Endothelial cell of umbilical vein (primary cell): ENCODE results near the gene GRAMD1B. TPM values are rescaled to one million over a fixed set of nuclear protein-coding genes. Genes with fewer than 3 reads are reported as not detected.
A peak's percentile ranks its signal among the peaks of the same experiment; 100 is the strongest.

Experiments used
- BruUV-seq: library from RNA; stranded (reverse); fragments of 400-500 nt; replicated peaks from 2 replicates; lab custom pipeline; 2021; lab: Mats Ljungman, UMichigan
- CTCF ChIA-PET: fragments of 300-600, 350-600 bp; sonication (Branson Sonifier 250); formaldehyde crosslinking; loops from one replicate; lab custom pipeline; 2021; ENCODE audit warnings: antibody characterized with exemption, inconsistent platforms; lab: Charles Lee
- POLR2A ChIA-PET: fragments of 300-600, 350-600 bp; sonication (Branson Sonifier 250); formaldehyde crosslinking; loops from one replicate; lab custom pipeline; 2021; ENCODE audit warnings: antibody characterized with exemption, inconsistent platforms; lab: Charles Lee
- DNase-seq: peaks from one replicate; pipeline ENCODE4 v3.0.0-alpha.2; 2011; ENCODE audit warnings: low read depth, low spot score
- FAIRE-seq: peaks from 2 replicates; lab custom pipeline; 2011; peaks lifted over from hg19 to GRCh38; lab: Jason Lieb, UNC
- H2AFZ ChIP-seq: 2 replicates; pipeline ENCODE4 v1.6.0; 2012; ENCODE audit warnings: low read depth, low read length, control low read depth, inconsistent platforms
- H3K27ac ChIP-seq: 2 replicates; pipeline ENCODE4 v1.5.1; 2011; ENCODE audit warnings: low read depth, mild to moderate bottlenecking, control low read depth, low read length, moderate library complexity; ENCODE audit not compliant: insufficient read depth
- H3K27me3 ChIP-seq, 2 experiments: 2 replicates each; pipeline versions ENCODE4 v1.6.0 to v1.6.1; 2011; ENCODE audit warnings: low read length in 2 of 2, mixed read lengths in 1 of 2; ENCODE audit not compliant: control insufficient read depth in 2 of 2, insufficient read depth in 2 of 2
- H3K36me3 ChIP-seq, 2 experiments: 2 replicates in 1 of 2; 3 replicates in 1 of 2; pipeline ENCODE4 v1.5.1; 2011; ENCODE audit warnings: low read length in 2 of 2, mild to moderate bottlenecking in 1 of 2, moderate library complexity in 1 of 2; ENCODE audit not compliant: control insufficient read depth in 2 of 2, insufficient read depth in 2 of 2; ENCODE audit errors: extremely low read depth in 1 of 2
- H3K4me1 ChIP-seq: 3 replicates; pipeline ENCODE4 v1.5.1; 2011; ENCODE audit warnings: mild to moderate bottlenecking, low read length; ENCODE audit not compliant: control insufficient read depth, insufficient read depth; ENCODE audit errors: extremely low read depth
- H3K4me2 ChIP-seq: 2 replicates; pipeline ENCODE4 v1.6.1; 2011; ENCODE audit warnings: low read length, control low read depth, mixed read lengths; ENCODE audit not compliant: insufficient read depth
- H3K4me3 ChIP-seq, 3 experiments: fragments of 200-600 bp in 1 of 3; sonication (generic), shearing (Covaris generic) in 1 of 3; replicated peaks in 1 of 3; 2 replicates each; pipeline ENCODE4 v1.5.1; 2011 to 2016; ENCODE audit warnings: control low read depth in 3 of 3, low read length in 3 of 3, mild to moderate bottlenecking in 2 of 3, inconsistent platforms in 1 of 3, low read depth in 1 of 3, moderate library complexity in 1 of 3; ENCODE audit not compliant: insufficient read depth in 1 of 3
- H3K79me2 ChIP-seq: 2 replicates; pipeline ENCODE4 v1.6.0; 2012; ENCODE audit warnings: low read length, inconsistent platforms; ENCODE audit not compliant: control insufficient read depth, insufficient read depth
- H3K9ac ChIP-seq: replicated peaks from 2 replicates; pipeline ENCODE3; 2011; ENCODE audit warnings: low read length, control low read depth; ENCODE audit not compliant: insufficient read depth; ENCODE audit errors: extremely low read depth
- H3K9me1 ChIP-seq: replicated peaks from 3 replicates; pipeline ENCODE4 v1.6.0; 2011; ENCODE audit warnings: mild to moderate bottlenecking, low read length; ENCODE audit not compliant: control insufficient read depth, insufficient read depth; ENCODE audit errors: extremely low read depth
- H3K9me3 ChIP-seq: replicated peaks from 2 replicates; pipeline ENCODE4 v1.5.1; 2012; ENCODE audit warnings: low read length, inconsistent platforms; ENCODE audit not compliant: control insufficient read depth, insufficient read depth
- H4K20me1 ChIP-seq: replicated peaks from 2 replicates; pipeline ENCODE3; 2011; ENCODE audit warnings: mild to moderate bottlenecking, low read length; ENCODE audit not compliant: control insufficient read depth, insufficient read depth; ENCODE audit errors: extremely low read depth
- EZH2 ChIP-seq: IDR thresholded peaks from 2 replicates; pipeline ENCODE4 v1.6.1; 2012; ENCODE audit warnings: borderline replicate concordance, low read depth, mild to moderate bottlenecking, moderate library complexity, low read length, inconsistent platforms; ENCODE audit not compliant: severe bottlenecking
- FOS ChIP-seq: IDR thresholded peaks from 2 replicates; pipeline ENCODE4 v1.6.1; 2011; ENCODE audit warnings: mild to moderate bottlenecking, low read length, moderate library complexity, borderline replicate concordance; ENCODE audit not compliant: insufficient read depth
- GATA2 ChIP-seq: IDR thresholded peaks from 2 replicates; pipeline ENCODE4 v1.7.0; 2011; ENCODE audit warnings: low read depth, mild to moderate bottlenecking, moderate library complexity, mixed read lengths, low read length; ENCODE audit not compliant: insufficient read length, insufficient read depth
- JUN ChIP-seq: IDR thresholded peaks from 2 replicates; pipeline ENCODE4 v1.6.1; 2011; ENCODE audit warnings: borderline replicate concordance, low read depth; ENCODE audit not compliant: insufficient read length, insufficient read depth
- MYC ChIP-seq: IDR thresholded peaks from one replicate; pipeline ENCODE4 v1.6.1; 2011; ENCODE audit warnings: mild to moderate bottlenecking, low read depth, low read length
- POLR2A ChIP-seq: IDR thresholded peaks from 2 replicates; pipeline ENCODE4 v1.6.1; 2012; ENCODE audit warnings: low read depth, mild to moderate bottlenecking, control low read depth, low read length
- POLR2AphosphoS5 ChIP-seq: IDR thresholded peaks from 2 replicates; pipeline ENCODE4 v1.6.1; 2012; ENCODE audit warnings: low read depth, mild to moderate bottlenecking, control low read depth, low read length, moderate library complexity; ENCODE audit not compliant: insufficient read depth
- dilution Hi-C: fragments of 300-500 bp; cut with MboI; formaldehyde crosslinking; loops from one replicate; pipeline ENCODE4 v1.15.0; 2019; ENCODE audit warnings: low sequenced_read_pairs; ENCODE audit not compliant: extremely low pct_ligation_motif_present
- intact Hi-C: fragments of 100-400 bp; cut with micrococcal nuclease; formaldehyde crosslinking; loops from one replicate; pipeline ENCODE4 v1.10.0; 2022
- polyA plus RNA-seq, 4 experiments: library from polyadenylated mRNA; depleted of rRNA in 3 of 4; stranded (reverse) in 3 of 4; unstranded in 1 of 4; fragments of >200 nt; gene quantifications; 2 replicates each; pipeline versions ENCODE4 v1.2.1 to v1.2.3, GENCODE V29; 2011 to 2012; ENCODE audit warnings: missing spikeins in 1 of 4
- total RNA-seq: library from RNA; stranded (reverse); gene quantifications from 2 replicates; pipeline ENCODE4 v1.2.3, GENCODE V29; 2021
- TF ChIP-seq, protein P1 (sequence below): IDR thresholded peaks from 2 replicates; pipeline ENCODE4 v1.6.1; 2011; ENCODE audit not compliant: insufficient read depth, insufficient read length
- TF ChIP-seq, protein P2 (sequence below), 2 donors: IDR thresholded peaks; 1 replicate in 1 of 2; 2 replicates in 1 of 2; pipeline ENCODE4 v1.5.1; 2011; ENCODE audit warnings: low read length in 2 of 2, mild to moderate bottlenecking in 2 of 2, moderate library complexity in 2 of 2, control low read depth in 1 of 2, inconsistent platforms in 1 of 2, low read depth in 1 of 2; ENCODE audit not compliant: insufficient read depth in 1 of 2; ENCODE audit errors: extremely low read depth in 1 of 2

The GRAMD1B gene
- total and polyA plus RNA-seq, 2 donors (not counting 3 experiments of a cell fraction or from before 2014, with no cell fraction given), result 5.1 to 11.1 TPM

GRCh38 chr11:123454060-123454651 lies 24.1 kb downstream of the GRAMD1B start:
- no peak overlapping the region for H3K9ac ChIP-seq
- H3K79me2 ChIP-seq, result no peaks in the 10 kb centered on the region
- dilution Hi-C loops, result no loop called here
- no TSS peak for BruUV-seq
- H3K36me3 ChIP-seq, result no peaks in the 10 kb centered on the region
- no peak for TF ChIP-seq JUN
- TF ChIP-seq GATA2, result peak; percentile 70
- no peak for TF ChIP-seq MYC
- TF ChIP-seq, protein P1, sequence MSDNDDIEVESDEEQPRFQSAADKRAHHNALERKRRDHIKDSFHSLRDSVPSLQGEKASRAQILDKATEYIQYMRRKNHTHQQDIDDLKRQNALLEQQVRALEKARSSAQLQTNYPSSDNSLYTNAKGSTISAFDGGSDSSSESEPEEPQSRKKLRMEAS, result no peak
- POLR2A ChIA-PET, result no interaction called here
- no peaks in the 10 kb centered on the region for H3K9me3 ChIP-seq
- DNase-seq (peak; percentile 26), FAIRE-seq (peak; percentile 71)
- no peaks in the 10 kb centered on the region for H4K20me1 ChIP-seq
- intact Hi-C loops, result loop anchor here (1.0 kb wide), 1 partner anchor 20 kb away; no protein-coding TSS in a partner anchor
- no peaks in the 10 kb centered on the region for H3K9me1 ChIP-seq
- no peaks in the 10 kb centered on the region for H3K27me3 ChIP-seq
- H3K4me3 ChIP-seq, result no peak overlapping the region
- peak overlapping the region; percentile 9 for H3K27ac ChIP-seq
- CTCF ChIA-PET, result interaction anchor here (0.8 to 2.3 kb wide), 5 partner anchors 15 to 153 kb away, joined by 3 to 13 read pairs (median 4); no protein-coding TSS in a partner anchor
- H3K4me2 ChIP-seq, result peak overlapping the region; percentile 1
- no peak overlapping the region for H2AFZ ChIP-seq
- peaks cover 15% of the 10 kb centered on the region for H3K4me1 ChIP-seq

DNA sequence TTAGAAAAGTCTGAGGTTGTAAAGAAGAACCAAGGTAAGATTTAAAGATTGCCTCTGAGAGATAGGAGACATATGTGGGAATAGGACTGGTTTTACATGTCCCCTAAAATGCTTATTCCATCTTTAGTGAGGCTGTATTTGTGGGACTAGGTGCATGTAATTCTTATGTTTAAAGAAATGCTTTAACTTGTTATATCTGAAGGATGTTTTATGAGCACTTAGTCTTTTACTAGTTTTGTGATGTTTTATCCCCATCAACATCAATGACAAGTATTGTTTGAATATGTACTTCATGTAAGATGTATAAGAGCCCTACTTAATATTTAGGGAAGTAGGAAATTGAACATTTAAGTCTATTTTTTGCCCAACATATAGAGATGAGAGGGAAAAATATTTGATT lies 24.7 kb downstream of the GRAMD1B start:
- H3K9ac ChIP-seq, result no peak overlapping the region
- H3K27ac ChIP-seq, result peak overlapping the region; percentile 9
- no peaks in the 10 kb centered on the region for H3K9me1 ChIP-seq
- no peak overlapping the region for H2AFZ ChIP-seq
- H3K9me3 ChIP-seq, result no peaks in the 10 kb centered on the region
- no TSS peak for BruUV-seq
- no peaks in the 10 kb centered on the region for H3K27me3 ChIP-seq
- TF ChIP-seq MYC (no peak), JUN (no peak), FOS (no peak), POLR2A (no peak), GATA2 (no peak), EZH2 (no peak), POLR2AphosphoS5 (no peak)
- TF ChIP-seq, protein P1, result no peak
- TF ChIP-seq, protein P2, sequence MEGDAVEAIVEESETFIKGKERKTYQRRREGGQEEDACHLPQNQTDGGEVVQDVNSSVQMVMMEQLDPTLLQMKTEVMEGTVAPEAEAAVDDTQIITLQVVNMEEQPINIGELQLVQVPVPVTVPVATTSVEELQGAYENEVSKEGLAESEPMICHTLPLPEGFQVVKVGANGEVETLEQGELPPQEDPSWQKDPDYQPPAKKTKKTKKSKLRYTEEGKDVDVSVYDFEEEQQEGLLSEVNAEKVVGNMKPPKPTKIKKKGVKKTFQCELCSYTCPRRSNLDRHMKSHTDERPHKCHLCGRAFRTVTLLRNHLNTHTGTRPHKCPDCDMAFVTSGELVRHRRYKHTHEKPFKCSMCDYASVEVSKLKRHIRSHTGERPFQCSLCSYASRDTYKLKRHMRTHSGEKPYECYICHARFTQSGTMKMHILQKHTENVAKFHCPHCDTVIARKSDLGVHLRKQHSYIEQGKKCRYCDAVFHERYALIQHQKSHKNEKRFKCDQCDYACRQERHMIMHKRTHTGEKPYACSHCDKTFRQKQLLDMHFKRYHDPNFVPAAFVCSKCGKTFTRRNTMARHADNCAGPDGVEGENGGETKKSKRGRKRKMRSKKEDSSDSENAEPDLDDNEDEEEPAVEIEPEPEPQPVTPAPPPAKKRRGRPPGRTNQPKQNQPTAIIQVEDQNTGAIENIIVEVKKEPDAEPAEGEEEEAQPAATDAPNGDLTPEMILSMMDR (IDR thresholded peaks at IDR 0.05; ENCODE audit: extremely low read depth in 1 of 2, insufficient read depth in 1 of 2, low read depth in 1 of 2, low read length in 2 of 2), result no peak
- H3K36me3 ChIP-seq, result no peaks in the 10 kb centered on the region
- FAIRE-seq, result no peak
- dilution Hi-C loops (no loop called here), intact Hi-C loops (loop anchor here (1.0 kb wide), 1 partner anchor 20 kb away; no protein-coding TSS in a partner anchor)
- H3K4me3 ChIP-seq, result no peak overlapping the region
- DNase-seq, result no peak
- no peaks in the 10 kb centered on the region for H3K79me2 ChIP-seq
- ChIA-PET CTCF (interaction anchor here (0.8 to 2.3 kb wide), 3 partner anchors 16 to 47 kb away, joined by 3 to 13 read pairs (median 5); no protein-coding TSS in a partner anchor), POLR2A (no interaction called here)
- no peak overlapping the region for H3K4me2 ChIP-seq
- no peaks in the 10 kb centered on the region for H4K20me1 ChIP-seq
- peaks cover 15% of the 10 kb centered on the region for H3K4me1 ChIP-seq
